HG02981 (cell line): ENCODE measurements around the gene SLC25A51.

ENCODE experiments used
- ATAC-seq: cut with Tn5 transposase; IDR thresholded peaks from one replicate; pipeline ENCODE4 v1.9.1; 2021; ENCODE audit warnings: mild to moderate bottlenecking, moderate library complexity; ENCODE audit not compliant: unreplicated experiment

The SLC25A51 gene

GRCh38 chr9:37938121-37938891 is 34.4 kb upstream of the SLC25A51 start:
- ATAC-seq: no peak

GRCh38 chr9:37937366-37937765 is 33.4 kb upstream of the SLC25A51 start:
- ATAC-seq: no peak

GRCh38 chr9:37936965-37937364 is 33.0 kb upstream of the SLC25A51 start:
- no peak for ATAC-seq

GRCh38 chr9:37936376-37936775 is 32.4 kb upstream of the SLC25A51 start:
- no peak for ATAC-seq

GRCh38 chr9:37935096-37935495 is 31.2 kb upstream of the SLC25A51 start:
- no peak for ATAC-seq

DNA sequence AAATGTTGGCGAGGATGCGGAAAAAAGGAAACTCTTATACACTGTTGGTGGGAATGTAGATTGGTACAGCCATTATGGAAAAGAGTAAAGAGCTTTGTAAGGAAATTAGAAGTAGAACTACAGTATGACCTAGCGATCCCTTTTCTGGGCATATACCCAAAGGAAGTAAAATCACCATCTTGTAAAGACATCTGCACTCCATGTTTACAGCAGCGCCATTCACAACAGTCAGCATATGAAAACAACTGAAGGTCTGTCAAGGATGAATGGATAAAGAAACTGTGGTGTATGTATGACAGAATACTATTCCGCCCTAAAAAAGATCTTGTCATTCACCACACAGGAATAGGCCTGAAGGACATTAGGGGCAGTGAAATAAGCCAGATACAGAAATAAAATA is 27.7 kb upstream of the SLC25A51 start:
- ATAC-seq: no peak

GRCh38 chr9:37929441-37929895 is 25.5 kb upstream of the SLC25A51 start:
- no peak for ATAC-seq

- ATAC-seq: no peak
Observed at GRCh38 chr9:37928552-37929430, 24.9 kb upstream of the SLC25A51 start.

DNA sequence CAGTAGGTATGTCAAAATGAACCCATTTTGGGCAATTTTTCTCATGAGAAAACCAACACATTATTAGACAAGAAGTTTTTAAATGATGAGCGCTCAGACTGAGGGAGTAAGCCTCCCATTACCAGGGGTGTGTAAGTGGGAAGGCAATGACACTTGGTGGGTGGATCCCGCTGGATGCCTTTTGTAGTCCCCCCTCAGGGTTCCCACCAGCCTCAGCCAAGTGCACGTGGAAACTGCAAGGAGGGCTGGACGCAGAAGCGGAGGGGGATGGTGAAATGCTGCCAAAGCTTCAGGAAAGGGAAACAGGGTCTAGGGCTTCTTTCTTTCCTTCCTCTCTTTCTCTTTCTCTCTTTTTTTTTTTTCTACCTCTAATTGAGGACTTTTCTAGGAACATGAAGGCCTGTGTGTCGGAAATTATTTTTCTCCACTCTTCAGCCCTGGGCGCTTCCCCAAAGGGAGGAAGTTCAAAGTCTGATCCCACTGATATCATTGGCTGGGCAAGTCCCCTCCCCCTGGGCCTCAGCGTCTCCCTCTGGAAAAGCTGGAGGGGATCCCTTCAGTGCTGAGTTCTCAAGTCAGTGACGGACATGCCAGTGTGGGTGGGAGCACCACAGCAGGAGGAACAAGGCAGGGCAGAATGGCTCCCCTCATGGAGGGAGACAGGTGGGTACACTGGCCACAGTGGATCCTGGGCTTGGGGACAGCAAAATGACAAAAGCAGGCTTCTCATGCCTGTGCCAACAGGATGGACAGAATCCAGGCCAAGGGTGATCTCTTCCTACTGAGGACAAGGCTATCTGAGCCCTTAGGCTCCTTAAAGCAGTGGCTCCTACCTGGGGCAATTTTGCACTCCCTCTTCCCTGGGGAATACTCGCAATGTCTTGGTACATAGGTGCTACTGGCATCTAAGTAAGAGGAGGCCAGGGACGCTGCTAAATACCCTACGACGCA is 23.9 kb upstream of the SLC25A51 start:
- ATAC-seq: no peak

DNA sequence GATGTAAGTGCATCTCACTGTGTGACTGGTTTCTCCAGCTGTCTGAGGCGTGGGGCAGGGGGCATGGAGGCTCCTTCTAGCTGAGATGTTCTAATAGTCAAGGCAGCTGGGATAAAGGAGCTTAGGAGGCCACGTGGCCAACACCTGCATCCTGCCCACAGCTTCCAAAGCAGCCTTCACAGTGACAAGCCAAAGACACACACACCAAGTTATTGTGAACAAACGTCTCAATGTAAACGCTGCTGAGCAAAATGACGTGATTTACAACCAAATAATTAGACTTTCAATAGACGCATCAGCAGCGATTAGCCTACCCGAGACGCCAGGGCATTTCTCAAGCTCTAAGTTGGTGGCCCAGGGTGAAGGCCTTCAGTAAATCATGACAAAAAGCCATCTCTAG is 23.2 kb upstream of the SLC25A51 start:
- ATAC-seq: no peak

GRCh38 chr9:37926737-37927118 is 22.8 kb upstream of the SLC25A51 start:
- no peak for ATAC-seq

DNA sequence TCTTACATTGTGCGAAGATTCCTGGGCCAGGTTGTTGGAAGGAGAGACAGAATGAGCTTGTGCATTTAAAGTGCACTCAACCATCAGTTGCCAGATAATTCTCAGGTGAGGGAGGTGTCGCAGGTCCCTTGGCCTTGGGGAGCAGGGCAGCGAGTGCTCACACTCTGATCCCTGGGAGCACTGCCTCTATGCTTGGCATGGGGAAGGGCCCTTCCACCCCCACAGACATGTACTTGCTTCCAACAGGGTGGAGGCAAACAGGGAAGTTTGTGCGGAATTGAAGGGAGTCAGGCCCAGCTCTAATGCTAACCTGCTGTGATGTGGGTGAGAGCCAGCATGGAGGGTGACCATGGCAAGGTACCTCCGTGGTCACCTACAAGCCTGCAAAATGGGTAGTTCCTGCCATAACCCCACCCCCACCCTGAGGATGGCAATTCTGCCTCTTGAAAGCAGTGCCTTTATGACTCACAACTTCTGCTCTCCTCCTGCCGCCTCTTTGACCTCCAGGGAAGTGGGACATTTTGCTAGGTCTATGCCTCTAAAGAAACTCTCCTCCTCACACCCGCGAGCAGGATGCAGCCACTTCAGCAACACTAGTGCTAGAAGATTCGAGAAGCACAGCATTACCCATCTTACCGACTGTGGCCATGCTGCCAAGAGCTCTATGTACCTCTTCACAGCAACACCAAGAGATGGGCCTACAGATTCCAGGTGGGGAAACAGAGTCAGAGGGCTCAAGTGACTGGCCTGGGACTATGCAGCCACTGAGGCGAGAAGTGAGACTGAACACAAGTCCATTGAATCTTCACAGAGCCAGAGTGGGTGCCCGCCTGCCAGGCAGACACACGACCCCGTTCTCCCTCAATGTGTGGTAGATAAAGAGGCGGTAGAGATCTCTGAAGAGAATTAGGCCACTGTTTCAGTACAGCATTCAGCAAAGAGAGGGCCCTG is 22.1 kb upstream of the SLC25A51 start:
- no peak for ATAC-seq

- ATAC-seq: no peak
Observed at GRCh38 chr9:37925006-37925405, 21.1 kb upstream of the SLC25A51 start.

DNA sequence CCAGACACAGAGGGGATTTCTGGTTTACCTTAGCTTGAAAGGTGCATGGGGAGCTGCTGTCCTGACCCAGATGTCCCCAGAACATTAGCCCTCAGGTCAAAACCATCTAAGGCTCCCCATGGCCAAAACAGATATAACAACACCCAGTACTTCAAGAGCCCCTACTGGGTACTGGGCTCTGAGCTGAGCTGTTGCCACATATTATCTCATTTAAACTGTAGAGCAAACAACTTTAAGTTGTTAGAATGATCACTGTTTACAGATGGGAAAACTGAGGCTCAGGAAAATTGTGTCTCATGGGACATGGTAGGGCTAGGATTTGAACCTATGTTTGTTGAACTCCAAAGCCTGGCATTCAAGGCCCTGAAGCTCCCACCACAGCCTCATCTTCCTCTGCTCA is 20.6 kb upstream of the SLC25A51 start:
- no peak for ATAC-seq

DNA sequence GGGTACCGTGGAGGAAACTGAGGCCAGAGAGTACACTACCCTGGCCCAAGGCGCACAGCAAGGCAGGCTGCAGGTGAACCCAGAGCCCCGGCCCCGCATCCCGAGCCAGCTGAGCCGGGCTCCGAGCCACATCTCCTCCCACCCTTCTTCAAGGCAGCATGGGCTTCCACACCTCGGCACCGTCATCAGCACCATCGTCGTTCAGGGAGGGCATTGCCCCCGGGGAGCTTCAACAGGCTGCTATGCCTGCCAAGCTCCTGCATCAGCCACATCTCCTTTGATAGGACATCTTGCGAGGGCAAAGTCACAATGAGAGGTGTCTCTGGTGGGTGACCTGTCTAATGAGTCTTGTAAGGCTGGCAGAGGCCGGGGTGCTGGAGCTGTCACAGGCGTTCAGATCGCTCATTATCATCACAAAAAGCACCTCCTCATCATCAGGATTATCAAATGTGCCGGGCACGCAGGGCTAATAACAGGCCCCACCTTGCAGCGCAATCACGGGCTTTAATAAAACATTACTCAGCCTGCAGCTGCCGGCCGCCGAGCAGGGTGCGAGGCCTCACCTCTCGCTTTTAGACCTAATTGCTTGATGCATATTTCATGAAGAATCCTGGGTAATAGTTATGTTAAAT is 20.0 kb upstream of the SLC25A51 start:
- no peak for ATAC-seq

- ATAC-seq: no peak
Observed at GRCh38 chr9:37923118-37923795, 19.3 kb upstream of the SLC25A51 start.

DNA sequence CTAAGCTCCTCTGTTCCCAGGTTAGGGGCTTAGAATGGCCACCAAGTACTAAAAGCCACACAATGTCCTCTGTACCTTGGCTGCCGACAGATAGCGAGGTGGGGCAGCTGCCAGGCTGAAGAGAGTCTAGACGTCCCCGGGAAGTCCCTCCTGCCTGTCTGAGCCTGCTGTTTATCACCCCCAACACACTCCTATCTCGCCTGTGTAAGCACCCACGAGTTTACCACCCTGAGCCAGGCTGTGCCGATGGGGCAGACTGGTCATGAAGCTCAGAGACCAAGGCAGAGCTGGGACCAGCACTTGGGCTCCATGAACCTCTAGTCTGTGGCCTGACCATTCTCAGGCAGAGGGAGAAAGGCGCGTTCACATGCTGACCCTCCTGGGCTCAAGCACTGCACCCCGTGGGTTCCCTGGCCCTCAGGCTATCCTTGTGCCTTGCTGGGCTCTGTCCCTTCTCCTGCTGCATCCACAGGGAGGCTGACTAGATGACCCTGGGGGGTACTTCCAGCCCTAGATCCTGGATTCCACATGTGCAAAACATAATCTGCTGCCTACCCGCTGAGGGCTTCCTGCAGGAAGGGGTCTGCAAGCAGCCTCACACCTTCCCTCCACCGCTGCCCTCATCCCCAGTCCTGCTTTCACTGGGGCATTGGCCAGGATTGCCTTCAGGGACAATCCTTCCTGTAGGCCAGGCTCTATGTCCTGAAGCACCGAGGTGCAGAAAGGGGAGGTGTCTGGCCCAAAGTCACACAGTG is 18.6 kb upstream of the SLC25A51 start:
- ATAC-seq: no peak
